Hematopoietic multipotent progenitor cell treated with erythropoietin and hydrocortisone succinate and interleukin-3 and kit ligand, for 15 days (in vitro differentiated cells): ENCODE measurements around the gene RAD1.
"Not testable (repeated sequence)": the region's sequence is repeated elsewhere in the genome, so short reads cannot be mapped to it uniquely, and the experiment has no call there.

Experiments used
- DNase-seq: peaks from one replicate; pipeline ENCODE4 v3.0.0-alpha.2; 2015; ENCODE audit warnings: low spot score

The RAD1 gene, protein sequence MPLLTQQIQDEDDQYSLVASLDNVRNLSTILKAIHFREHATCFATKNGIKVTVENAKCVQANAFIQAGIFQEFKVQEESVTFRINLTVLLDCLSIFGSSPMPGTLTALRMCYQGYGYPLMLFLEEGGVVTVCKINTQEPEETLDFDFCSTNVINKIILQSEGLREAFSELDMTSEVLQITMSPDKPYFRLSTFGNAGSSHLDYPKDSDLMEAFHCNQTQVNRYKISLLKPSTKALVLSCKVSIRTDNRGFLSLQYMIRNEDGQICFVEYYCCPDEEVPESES

DNA sequence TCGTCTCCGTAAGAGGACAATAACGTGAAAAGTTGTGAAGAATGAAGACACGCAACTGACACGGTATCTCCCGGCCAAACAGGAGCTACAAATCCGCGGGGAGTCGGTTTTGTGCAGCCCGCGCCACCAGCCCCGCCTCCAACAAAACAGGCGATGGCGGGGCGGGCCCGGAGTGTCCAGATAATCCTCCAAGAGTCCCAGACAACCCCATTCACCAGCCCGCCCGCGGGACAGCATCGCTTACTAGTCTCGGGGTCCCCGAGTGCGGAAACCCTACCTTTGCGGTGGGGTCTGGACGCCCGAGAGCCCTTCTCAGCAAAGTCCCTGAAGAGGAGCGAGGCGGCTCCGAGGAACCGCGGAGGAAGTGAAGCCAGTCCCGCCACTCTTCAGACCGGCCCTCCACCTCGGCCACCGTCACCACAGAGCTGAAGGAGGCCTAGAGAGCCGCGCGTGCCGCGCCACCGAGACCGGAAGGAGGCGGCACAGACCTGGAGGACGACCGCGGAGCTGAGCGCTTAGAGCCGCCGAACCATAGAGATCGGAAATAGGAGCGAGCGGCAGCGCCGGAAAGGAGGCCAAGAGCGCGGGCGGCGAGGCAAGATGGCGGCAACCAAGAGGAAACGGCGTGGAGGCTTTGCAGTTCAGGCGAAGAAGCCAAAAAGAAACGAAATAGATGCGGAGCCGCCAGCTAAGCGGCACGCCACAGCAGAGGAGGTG lies at the start of gene RAD1, which contains the start of gene BRIX1:
Gene RAD1 (minus strand): TSS at position 366 of the 717 bp plus-strand sequence. CDS start 612 bp downstream, outside the sequence.
Gene BRIX1 (plus strand): TSS at position 573 of the 717 bp plus-strand sequence. CDS start 28 bp downstream, at position 601.
- DNase-seq, result peak; percentile 91

DNA sequence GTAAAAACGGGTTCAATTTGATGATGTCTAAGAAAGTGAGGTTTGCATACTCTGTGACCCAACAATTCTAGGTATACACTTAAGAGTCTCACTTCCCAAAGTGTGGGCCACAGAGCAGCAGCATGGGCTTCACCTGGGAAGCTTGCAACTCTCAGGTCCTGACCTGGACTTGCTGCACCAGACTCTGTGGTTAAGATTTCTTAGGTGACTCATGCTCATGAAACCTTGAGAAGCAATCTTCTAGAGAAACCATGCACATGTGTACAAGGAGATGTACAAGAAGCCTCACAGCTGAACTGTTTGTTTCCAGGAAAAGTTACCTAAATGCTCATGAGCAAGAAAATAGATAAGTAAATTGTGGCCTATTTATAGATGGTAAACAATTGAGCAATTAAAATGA lies 44.0 kb upstream of the RAD1 start:
- no peak for DNase-seq

DNA sequence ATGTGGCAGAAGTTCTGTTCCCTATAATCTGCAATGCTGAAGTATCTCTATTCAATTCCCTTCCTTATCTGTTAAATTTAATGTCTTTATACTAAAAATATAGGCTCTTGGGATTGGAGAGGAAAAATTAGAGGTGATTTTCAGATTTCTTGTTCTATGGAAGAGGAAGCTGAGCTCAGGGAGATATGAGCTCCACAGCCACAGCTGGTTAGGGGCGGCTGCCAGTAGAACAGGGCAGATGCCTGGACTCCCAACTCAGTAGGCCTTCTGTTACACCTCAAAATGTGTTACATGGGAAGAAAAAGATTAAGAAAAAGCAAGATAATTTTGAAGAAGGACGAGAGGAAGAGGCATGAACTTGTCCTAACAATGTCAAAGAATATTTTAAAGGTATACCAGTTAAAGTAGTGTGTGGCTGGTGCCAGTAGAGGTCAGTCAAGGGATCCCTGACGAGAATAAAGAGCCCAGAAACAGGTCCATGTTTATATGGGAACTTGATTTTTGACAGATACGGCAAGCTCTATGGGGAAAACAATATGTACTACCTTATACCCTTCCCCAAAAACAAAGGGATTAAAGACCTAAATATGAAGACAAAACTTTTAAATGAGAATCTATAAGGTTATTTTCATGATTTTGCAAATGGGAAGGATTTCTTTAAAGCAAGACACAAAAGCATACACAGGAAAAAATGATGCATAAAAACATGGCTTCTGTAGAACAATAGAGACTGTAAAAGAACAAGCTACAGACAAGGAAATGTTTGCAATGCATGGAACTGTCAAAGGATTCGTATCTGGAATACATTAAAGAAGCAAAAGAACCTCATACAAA lies 42.8 kb upstream of the RAD1 start:
- DNase-seq, result peak; percentile 17

DNA sequence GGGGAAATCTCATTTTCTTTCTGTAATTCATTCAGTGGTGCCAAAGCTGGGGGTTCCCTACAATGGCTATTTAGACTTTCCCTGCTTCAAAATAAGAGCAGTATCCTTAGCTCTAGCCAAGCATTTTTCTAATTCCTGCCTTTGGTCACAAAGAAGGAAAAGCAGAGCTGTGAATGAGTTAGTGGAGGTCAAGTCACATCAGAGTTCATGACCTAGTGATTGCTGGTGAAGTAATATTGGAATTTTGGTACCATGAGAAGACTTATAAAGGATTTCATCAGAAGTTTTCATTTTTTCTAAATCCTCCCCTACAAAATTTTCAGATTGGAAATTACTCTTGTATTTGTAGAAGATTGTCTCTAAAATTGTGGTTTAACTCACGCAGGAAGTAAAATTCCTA lies 42.0 kb upstream of the RAD1 start:
- DNase-seq, result no peak

DNA sequence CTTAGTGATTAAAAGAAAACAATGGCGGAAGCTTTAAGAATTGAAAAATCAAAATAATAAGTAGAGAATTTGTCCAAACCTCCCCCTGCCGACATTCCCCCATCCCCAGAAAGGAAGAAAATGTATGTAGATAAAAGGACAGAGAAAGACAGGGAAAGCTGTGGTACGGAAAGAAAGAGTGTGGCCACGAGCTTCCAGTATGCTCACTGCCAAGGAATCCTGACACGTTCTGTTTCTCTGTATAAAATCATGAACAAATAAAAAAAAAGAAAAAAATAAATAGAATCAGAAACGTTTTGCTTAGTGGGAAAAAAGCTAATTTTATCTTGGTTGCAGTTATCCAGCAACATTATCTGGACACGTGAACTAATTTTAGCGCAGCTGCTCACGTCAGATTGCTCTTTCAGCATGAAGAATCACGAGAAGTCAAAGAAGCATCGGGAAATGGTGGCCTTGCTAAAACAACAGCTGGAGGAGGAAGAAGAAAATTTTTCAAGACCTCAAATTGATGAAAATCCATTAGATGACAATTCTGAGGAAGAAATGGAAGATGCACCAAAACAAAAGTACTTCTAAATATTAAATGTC lies 29.2 kb upstream of the RAD1 start:
- no peak for DNase-seq

DNA sequence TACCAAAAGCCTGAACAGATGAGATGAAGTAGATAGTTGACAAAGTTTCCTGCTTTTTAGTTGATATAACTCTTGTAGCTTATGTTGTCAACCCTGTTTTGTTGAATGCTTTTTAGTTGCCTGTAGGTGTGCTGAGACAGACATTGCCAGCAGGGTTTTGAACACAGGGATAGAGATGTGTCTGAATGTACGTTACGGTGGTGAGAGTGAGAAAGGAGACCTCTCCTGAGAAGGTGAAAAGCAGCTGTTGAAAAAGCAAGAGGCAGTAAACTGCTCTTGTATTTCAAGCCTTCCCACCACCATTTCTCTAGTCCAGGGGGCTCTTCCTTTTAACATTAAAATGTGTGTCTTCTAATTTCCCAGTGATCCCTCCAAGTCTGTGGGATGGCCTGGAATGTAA lies 28.7 kb upstream of the RAD1 start:
- no peak for DNase-seq

DNA sequence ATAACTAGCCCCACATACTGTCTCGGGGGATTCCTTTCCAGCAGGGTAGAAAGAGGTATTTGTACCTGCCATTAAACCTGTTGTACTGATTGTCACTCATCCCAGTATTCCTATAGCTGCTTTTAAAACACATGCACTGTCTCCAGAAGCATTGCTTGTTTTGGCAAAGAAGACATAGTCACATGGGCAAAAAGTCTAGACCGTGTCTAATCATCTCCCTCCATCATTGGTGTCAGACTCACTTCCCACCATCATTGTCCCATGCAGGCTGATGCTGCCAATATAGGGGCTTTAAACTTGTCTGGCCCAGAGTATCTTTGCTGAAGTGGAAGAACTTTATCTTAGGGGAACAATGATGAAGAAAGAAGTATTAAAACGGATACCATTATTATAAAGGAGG lies 26.6 kb upstream of the RAD1 start:
- no peak for DNase-seq

DNA sequence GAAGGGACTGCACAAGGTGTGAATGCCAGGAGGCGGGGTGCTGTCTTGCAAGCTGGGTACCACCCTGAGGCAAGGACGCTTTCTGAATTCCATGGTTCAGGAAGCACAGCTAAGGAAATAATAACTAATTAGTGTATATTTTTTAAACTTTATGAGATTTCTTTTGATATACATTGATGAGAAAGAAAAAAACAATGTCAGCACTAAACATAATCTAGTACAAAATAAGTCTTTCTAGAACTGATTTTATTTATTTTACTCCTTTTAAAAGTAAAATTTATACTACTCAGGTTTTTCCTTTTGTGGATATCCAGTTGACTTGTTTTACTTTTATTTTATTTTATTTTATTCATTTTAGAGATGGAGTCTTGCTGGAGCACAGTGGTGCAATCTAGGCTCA lies 17.6 kb upstream of the RAD1 start:
- no peak for DNase-seq

DNA sequence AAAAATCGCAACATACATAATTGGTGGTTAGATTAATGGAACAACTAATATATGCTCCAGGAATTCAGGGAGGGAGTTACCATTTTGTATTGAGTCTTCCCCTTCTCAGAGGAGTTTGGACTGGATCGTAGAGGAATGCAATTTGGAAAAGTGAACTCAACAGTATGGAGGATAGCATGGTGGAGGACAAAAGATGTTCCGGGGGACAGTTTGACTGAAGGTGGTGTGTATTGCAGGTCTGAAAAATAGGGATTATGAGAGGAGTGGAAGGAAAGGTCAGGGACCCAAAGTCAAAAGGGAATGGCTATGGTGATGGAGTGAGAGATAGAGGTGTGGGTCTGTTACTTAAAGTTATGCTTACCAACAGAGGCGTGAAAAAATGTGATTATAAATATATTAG lies 15.6 kb upstream of the RAD1 start:
- DNase-seq, result no peak

DNA sequence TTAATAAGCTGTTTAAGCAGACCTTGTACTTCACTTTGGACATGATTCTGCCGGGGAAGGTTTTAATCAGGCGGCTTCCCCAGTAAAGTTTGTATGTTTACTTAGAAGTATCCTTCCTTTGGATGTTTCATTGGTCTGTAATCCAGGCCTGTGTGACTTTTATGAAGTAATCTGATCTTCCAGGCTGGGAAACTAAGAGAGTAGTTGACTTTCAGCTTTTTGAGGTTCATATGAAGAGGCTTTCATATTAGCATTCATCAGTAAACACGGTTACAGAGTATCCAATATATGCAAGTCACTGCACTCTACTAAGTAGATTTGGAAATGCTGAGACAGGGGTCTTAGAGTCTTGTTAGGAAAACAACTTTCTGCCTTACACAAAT lies 15.1 kb upstream of the RAD1 start:
- peak; percentile 29 for DNase-seq

DNA sequence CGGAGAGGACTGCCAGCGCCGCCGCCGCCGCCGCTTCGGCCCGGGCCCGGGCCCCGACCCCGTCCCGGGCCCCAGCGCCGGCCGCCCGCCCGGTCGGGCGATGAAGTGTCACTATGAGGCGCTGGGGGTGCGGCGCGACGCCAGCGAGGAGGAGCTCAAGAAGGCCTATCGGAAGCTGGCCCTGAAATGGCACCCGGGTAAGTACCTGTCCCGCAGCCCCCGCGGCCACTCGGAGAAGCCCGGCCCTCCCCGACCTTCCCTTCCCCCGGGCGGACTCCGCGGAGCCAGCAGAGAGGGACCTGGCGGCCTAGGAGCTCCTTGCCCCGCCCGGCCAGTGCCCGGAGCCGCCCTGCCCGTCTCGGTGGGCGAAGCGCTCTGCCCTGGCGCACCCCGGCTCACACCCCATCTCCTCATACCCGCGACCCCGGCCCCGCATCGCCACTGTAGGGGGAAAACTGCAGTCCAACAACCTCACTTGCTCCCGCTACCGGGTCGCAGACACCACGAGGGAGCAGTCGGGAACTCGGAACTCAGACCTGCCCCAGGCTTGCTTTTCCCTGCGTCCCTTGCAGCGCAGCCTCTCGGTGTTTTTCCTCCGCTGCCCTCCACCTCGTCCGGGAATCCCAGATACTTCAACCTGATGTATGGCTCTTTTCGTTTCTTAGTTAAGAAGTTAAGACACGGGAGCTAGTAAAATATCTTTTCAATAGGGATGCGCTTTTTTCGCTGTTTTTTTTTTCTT lies 14.6 kb upstream of the RAD1 start:
- peak; percentile 72 for DNase-seq

DNA sequence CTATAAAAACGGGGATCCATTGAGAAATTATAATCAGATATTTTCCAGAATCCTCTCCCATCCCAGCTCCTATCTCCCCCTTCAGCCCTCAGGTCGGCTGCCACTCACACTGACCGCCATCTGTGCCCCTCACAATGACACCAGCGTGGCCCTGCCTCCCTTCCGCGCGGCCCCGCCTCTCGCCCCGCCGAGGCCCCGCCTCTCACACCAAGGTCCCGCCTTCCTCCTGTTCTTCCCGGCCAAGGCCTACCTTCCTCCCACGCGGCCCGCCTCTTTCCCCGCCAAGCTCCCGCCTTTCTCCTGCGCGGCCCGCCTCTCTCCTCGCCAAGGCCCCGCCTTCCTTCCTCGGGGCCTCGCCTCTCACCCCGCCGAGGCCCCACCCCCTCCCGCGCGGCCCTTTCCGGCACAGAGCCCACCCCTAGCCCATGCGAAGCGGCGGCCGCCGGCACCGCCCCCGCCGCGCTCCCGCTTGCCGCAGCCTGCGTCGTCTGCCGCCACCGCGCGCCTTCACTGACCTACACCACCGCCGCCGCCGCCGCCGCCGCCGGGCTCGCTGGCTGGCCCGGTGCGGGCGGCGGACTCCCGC lies 13.9 kb upstream of the RAD1 start, which contains the start of gene DNAJC21:
Gene DNAJC21 (plus strand): TSS at position 426 of the 586 bp plus-strand sequence. CDS start 261 bp downstream, outside the sequence.
- peak; percentile 98 for DNase-seq

DNA sequence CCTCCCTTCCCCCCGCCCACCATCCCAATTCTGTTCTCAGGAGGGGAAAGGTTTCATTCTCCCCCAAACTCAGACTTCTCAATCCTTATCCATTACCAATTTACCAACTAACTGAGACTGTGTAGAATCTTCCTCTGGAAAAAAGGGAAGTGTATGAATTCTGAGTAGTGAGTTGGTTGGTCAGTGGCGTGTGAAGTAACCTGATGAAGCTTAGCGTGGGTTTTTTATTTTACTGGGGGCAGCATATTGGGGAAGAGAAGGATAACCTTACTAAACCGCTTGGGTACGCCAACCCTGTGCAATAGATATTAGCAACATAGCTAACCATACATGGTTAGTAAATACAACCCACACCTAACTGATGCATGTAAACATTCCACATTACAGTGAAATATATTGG lies 13.0 kb upstream of the RAD1 start:
- DNase-seq, result no peak

DNA sequence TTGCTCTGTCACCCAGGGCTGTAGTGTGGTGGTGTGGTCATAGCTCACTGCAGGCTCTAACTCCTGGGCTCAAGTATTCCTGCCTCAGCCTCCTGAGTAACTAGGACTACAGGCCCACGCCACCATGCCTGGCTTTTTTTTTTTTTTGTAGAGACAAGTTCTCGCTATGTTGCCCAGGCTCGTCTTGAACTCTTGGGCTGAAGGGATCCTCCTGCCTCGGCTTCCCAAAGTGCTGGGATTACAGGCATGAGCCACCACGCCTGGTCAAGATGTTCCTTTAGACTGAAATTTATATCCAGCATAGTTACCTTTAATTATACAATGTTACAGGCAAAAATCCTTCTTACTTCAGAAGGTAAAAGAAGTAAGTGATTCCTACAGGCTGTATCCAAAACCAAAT lies 12.5 kb upstream of the RAD1 start:
- no peak for DNase-seq

DNA sequence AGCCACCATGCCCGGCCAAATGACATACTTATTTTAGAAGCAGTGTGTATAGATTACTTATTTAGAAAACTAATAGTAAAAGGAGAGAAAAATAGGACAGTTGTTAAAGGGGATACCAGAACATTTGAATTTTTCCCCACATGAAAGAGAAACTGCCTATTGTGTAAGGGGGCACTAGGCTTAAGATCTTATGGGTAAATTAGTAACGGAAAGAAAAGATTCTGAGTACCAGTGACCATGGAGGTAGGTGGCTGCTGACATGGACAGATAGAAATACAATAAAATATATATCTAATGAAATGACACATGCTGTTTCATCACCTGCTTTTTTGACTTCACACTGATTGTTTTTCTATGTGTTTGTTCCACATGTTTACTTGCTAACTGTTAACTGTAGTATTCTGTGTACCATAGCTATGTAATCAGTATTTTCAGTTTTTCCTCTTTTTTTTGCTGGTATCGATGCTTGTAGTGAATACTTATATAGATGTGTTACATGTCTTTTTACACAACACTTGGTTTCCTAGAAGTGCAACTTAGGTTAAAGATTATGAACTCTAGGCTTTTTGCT lies 11.1 kb upstream of the RAD1 start:
- no peak for DNase-seq

DNA sequence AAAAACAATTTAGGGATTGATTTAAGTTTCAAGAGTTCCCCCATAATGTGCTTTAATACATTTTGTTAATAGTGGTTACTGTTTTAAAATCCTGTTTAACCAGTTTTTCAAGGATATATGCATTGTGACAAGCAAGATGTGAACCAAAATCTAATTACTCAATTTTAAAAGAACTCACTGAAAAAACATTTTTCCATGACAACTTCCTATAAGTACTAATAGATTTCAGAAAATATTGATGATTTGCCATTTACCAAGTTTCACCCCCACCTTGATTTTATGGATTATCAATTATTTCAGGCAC lies 9.1 kb upstream of the RAD1 start:
- no peak for DNase-seq

DNA sequence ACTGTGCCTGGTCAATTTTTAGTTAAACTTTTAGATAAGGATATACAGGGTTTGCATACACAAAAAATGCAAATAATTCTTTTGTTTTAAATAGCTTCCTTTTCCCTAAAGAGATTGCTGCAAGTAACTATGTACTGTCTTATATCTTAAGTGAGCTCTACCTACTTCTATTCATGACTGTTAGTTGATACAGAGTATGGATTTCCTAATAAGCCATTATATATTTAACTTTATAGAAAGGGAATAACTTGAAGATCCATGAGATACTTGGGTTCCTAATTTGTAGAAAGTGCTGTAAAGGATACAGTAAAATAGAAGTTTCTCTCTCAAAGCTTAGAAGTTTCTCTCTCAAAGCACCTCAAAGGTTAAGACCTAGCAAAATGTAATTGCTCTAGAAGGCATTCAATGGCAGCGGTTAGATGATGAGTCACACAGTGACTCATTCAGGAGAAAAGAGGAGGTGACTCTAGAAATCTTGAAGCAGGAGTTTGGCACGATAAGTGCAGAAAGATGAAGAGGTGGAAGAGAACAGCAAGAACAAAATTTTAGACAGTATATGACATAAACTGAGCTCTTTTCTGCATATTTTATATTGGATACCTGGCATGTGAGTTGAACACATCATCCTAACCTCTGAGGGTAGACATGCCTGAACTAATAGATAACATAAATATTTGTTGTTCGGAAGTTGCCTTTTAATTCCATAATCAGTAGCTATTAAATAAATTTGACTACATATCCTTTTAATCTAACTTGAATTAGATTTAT lies 8.6 kb upstream of the RAD1 start:
- DNase-seq, result peak; percentile 88

DNA sequence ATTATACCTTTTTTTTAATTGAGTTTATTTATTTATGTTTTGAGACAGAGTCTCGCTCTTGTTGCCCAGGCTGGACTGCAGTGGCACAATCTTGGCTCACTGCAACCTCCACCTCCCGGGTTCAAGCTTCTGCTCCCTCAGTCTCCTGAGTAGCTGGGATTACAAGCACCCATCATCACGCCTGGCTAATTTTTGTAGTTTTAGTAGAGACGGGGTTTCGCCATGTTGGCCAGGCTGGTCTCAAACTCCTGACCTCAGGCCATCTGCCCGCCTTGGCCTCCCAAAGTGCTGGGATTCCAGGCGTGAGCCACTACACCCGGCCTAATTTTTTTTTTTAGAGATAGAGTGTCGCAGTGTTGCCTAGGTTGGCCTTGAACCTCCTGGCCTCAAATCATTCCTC lies 8.0 kb upstream of the RAD1 start:
- not testable (repeated sequence) for DNase-seq

DNA sequence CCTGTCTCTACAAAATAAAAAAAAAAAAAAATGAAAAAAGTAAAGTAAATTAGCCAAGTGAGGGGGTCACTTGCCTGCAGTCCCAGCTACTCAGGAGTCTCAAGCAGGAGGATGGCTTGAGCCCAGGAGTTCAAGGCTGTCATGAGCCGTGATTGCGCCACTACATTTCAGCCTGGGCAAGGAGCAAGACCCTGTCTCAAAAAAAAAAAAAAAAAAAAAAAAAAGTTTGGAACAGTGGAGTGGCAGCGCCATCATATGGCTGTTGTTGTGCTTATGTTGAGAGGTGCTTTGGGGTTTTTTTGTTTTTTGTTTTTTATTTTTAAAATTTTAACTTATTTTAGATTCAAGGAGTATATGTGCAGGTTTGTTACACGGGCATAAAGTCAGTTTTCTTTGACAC lies 3.8 kb upstream of the RAD1 start:
- DNase-seq, result no peak

DNA sequence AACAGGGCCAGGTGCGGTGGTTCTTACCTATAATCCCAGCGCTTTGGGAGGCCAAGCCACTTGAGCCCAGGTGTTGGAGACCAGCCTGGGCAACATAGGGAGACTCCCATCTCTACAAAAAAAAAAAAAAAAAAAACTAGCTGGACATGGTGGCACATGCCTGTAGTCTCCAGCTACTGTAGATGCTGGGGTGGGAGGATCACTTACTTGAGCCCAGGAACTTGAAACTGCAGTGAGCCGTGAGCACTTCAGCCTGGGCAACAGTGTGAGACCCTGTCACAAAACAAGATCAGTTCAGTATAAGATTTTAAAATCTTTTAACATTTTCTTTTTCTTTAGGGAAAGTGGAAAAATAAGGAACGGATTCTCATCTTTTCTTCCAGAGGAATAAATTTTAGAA lies 2.7 kb upstream of the RAD1 start:
- DNase-seq, result no peak
